Stimulated activated CD8-positive, alpha-beta memory T cell treated with anti-CD3 and anti-CD28 coated beads, Interleukin-12 subunit alpha, Interleukin-12 subunit beta, amount 100 ng/mL, for 4 hours (primary cell): ENCODE results near the gene YRDC.

ENCODE experiments used
- DNase-seq: peaks from one replicate; pipeline ENCODE4 v3.0.0-alpha.2; 2020; ENCODE audit warnings: low read depth

The YRDC gene

GRCh38 chr1:37807555-37808368 lies at the start of gene YRDC, which contains the start of gene C1orf122:
Gene YRDC, minus strand, starts transcription at chr1:37808208. Its CDS starts 28 bp downstream, at chr1:37808180.
Gene C1orf122, plus strand, starts transcription at chr1:37807790. Its CDS starts 615 bp downstream, at chr1:37808405.
- peak; percentile 89 for DNase-seq

GRCh38 chr1:37854406-37854805 lies 46.4 kb upstream of the YRDC start:
- DNase-seq: no peak

- DNase-seq: no peak
Observed at GRCh38 chr1:37853157-37853556, 45.1 kb upstream of the YRDC start.

GRCh38 chr1:37851782-37852210 lies 43.8 kb upstream of the YRDC start:
- DNase-seq: no peak

GRCh38 chr1:37851262-37851661 lies 43.3 kb upstream of the YRDC start:
- DNase-seq: no peak

- DNase-seq: no peak
Observed at GRCh38 chr1:37850352-37850955, 42.4 kb upstream of the YRDC start.

- no peak for DNase-seq
Observed at GRCh38 chr1:37849480-37849879, 41.5 kb upstream of the YRDC start.

- no peak for DNase-seq
Observed at GRCh38 chr1:37846647-37847339, 38.8 kb upstream of the YRDC start.

GRCh38 chr1:37845786-37846185 lies 37.8 kb upstream of the YRDC start:
- DNase-seq: no peak

GRCh38 chr1:37845049-37845646 lies 37.1 kb upstream of the YRDC start:
- no peak for DNase-seq

- no peak for DNase-seq
Observed at GRCh38 chr1:37844536-37844935, 36.5 kb upstream of the YRDC start.

- DNase-seq: no peak
Observed at GRCh38 chr1:37841652-37842051, 33.6 kb upstream of the YRDC start.

GRCh38 chr1:37840711-37841110 lies 32.7 kb upstream of the YRDC start:
- no peak for DNase-seq

GRCh38 chr1:37839676-37840075 lies 31.7 kb upstream of the YRDC start:
- no peak for DNase-seq

GRCh38 chr1:37836788-37837187 lies 28.8 kb upstream of the YRDC start:
- DNase-seq: no peak

GRCh38 chr1:37831809-37832208 lies 23.8 kb upstream of the YRDC start:
- DNase-seq: no peak

GRCh38 chr1:37831109-37831508 lies 23.1 kb upstream of the YRDC start:
- no peak for DNase-seq

- DNase-seq: no peak
Observed at GRCh38 chr1:37828410-37829074, 20.5 kb upstream of the YRDC start.

- DNase-seq: no peak
Observed at GRCh38 chr1:37825506-37825905, 17.5 kb upstream of the YRDC start.

GRCh38 chr1:37824001-37824400 lies 16.0 kb upstream of the YRDC start:
- DNase-seq: no peak

- DNase-seq: no peak
Observed at GRCh38 chr1:37822906-37823815, 15.2 kb upstream of the YRDC start.
